ENCODE data around the gene CENPT.

Gene CENPT

DNA sequence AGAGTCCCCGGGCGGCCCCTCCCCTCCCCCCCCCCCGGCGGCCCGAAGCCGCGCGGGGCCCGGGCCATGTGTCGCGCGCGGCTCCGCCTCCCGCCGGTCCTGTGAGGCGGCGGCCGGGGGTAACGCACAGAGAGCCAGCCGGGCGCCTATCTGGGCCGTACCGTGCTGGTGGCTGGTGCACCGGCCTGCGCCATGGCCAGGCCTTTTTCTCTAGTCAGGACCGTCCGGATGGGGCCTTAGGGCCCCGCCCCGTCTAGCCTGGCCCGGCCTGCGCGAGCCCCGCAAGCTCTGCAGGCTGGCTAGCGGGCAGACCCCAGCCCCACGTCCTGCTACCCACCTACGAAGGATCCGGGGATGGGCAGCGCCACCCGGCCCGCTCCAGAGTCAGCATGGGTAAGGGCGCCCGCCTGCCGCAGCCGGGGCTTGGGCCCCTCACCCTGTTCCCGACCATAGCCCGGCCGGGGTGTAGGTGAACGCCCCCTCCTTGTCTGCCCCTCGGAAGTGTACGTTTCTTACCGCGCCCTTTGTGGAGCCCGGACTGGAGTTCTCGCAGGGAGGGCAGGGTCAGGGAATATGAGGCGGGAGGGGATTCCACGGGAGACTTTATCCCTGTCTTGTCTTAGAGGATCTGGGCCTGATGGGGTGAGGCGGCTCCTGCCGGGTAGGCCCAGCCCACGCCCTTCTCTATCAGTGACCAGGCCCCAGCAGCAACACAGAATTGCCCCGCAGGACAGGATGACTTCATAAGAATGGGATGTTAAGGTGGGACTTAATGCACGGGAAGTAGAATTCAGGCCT lies at the start of gene CENPT:
Gene CENPT (minus strand): TSS at position 630 of the 798 bp plus-strand sequence. CDS start 13,834 bp downstream, outside the sequence.
- peak; percentile 32 for DNase-seq

DNA sequence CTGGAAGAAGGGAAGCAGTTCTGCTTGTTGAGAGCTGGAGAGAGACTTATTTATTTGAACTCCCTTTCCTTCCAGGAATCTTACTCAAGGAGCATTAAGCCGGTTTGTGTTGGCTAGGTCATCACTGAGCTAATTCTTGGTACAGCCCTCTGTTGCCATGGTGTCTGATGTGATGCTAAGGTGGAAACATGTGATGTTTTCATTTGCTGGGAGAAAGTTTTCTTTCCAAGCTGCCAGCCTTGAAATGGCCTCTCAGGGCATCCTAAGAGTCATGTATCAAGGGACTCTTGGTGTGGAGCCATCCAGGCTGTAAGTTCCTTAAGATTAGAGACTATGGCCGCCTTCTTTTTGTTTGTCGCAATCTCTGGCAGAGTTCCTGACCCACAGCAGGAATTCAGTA lies 49.7 kb upstream of the CENPT start:
- no peak for DNase-seq

GRCh38 chr16:67893743-67894399 lies 46.4 kb upstream of the CENPT start:
- DNase-seq: no peak

GRCh38 chr16:67892899-67893742 lies 45.6 kb upstream of the CENPT start, which contains the start of gene PSKH1:
TSS of gene PSKH1 (plus strand) at chr16:67893254. CDS start at chr16:67908750, 15,496 bp downstream.
- DNase-seq: peak; percentile 96

DNA sequence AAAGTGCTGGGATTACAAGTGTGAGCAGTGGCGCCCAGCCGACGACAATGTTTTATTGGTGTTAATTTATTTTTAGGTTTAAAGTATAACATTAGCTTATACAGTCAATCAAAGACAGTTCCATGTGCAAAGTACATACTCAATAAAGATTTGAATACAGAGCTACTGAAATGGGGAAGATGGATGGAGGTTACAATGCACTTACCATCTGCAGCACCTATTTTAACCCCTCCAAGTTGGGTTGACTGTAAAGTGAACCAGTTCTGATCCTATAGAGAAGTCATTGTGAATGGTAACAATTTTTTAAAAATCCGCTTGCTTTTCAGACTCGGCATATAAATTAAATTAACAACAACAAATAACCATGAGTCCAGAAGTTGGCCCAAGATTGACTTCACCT lies 44.9 kb upstream of the CENPT start:
- DNase-seq: no peak

GRCh38 chr16:67888331-67888730 lies 40.8 kb upstream of the CENPT start:
- no peak for DNase-seq

DNA sequence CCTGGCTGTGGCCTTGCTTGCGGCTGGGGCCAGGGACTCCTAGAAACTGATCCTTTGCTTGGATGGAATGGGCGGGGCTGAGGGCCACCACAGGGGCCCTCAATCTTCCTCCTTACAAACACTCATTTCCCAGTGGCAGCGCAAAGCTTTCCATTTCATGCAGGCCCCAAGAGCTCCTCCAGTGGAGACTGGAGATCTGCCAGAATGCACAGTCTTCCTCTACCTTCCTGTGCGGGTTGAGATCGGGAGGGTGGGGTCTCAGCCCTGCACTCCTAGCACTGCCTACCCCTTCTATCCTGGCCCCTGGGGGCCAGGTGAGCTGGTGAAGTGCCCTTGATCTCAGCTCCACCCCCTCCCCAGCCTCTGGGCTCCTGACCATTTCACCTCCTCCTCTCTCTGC lies 38.9 kb upstream of the CENPT start:
- no peak for DNase-seq

GRCh38 chr16:67885976-67886375 lies 38.5 kb upstream of the CENPT start:
- DNase-seq: no peak

DNA sequence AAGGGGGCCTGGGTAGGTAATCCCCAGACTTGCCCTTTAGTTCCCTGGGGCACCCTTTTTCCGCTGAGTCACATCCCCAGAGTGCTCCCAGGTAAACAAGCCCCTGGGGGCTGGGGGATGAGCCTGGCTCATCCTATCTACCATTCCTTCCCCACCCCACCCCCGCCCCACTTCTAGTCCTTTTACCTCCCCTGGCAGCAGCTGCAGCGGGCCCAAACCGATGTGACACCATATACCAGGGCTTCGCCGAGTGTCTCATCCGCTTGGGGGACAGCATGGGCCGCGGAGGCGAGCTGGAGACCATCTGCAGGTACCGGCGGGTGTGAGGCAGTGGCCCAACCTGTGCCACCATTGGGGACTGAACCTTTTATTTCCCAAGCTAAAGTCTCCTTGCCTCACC lies 38.1 kb upstream of the CENPT start:
- no peak for DNase-seq

DNA sequence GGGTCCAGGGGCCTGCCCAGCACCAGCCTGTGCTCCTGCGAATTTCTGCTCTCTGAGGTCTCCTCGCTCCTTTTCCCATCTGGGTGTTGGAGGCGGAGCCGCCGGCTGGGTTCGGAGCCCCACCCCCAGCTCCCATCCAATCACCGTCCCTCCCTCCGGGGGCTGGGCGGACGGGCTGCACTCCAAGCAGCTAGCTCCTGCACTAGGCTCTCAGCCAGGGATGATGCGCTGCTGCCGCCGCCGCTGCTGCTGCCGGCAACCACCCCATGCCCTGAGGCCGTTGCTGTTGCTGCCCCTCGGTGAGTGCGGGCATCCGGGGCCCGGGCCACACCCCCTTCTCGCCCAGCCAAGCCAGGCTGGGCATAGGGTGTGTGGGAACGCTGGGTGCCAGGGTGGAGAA lies 37.2 kb upstream of the CENPT start, which contains the start of gene NRN1L:
Gene NRN1L (plus strand): TSS at position 202 of the 400 bp plus-strand sequence. CDS start 19 bp downstream, at position 221.
- no peak for DNase-seq

DNA sequence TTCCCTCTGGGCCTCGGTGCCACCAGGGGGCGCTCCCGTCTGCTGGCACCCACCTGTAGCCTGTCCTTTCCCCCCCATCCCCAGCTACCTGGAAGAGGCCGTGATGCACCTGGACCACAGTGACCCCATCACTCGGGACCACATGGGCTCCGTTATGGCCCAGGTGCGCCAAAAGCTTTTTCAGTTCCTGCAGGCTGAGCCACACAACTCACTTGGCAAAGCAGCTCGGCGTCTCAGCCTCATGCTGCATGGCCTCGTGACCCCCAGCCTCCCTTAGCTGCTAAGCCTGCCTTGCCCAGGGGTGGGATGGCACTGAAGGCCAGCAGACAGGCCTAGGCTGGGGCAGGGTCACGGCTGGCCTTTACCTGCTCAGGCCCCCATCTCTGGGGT lies 36.4 kb upstream of the CENPT start:
- DNase-seq: peak; percentile 87

DNA sequence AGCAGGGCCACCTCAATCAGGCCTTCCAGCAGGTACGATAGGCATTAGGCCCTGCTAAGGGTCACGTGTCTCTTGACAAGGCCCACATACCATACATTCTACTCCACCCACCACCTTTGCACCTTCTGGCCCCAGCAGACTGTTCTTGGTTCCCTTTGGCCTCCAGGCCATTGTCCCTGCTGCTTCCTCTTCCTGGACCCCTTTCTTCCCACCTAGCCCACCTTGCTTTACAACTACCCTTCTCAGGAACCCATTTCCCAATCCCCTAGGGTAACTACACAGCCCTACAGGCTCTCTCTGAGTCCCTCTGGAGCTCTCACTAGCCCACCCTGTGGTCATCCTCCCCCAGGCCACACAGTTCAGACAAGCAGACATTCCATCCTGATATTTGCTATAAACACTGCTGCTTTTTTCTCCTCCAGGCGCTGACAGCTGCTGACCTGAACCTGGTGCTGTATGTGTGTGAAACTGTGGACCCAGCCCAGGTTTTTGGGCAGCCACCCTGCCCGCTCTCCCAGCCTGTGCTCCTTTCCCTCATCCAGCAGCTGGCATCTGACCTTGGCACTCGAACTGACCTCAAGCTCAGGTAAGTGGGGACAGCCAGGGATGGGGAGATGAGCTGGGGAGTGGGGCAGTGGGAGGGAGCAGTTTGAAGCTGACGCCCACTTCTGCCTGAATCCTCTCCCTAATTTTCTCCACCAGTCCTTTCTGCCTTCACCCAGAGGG lies 35.8 kb upstream of the CENPT start:
- no peak for DNase-seq

DNA sequence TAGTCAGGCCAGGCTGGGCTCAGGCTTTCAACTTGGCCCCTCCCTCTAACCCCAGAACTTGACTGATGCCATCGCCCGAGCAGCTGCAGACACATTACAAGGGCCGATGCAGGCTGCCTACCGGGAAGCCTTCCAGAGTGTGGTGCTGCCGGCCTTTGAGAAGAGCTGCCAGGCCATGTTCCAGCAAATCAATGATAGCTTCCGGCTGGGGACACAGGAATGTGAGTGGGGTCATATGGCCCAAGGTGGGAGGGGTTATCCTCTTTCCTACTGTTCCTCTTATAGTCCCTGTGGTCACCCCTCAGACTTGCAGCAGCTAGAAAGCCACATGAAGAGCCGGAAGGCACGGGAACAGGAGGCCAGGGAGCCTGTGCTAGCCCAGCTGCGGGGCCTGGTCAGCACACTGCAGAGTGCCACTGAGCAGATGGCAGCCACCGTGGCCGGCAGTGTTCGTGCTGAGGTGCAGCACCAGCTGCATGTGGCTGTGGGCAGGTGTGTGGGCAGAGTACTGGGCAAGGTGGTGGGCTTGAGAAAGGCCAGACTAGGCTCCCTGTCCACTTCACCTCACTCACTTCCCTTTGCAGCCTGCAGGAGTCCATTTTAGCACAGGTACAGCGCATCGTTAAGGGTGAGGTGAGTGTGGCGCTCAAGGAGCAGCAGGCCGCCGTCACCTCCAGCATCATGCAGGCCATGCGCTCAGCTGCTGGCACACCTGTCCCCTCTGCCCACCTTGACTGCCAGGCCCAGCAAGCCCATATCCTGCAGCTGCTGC lies 35.1 kb upstream of the CENPT start:
- no peak for DNase-seq

DNA sequence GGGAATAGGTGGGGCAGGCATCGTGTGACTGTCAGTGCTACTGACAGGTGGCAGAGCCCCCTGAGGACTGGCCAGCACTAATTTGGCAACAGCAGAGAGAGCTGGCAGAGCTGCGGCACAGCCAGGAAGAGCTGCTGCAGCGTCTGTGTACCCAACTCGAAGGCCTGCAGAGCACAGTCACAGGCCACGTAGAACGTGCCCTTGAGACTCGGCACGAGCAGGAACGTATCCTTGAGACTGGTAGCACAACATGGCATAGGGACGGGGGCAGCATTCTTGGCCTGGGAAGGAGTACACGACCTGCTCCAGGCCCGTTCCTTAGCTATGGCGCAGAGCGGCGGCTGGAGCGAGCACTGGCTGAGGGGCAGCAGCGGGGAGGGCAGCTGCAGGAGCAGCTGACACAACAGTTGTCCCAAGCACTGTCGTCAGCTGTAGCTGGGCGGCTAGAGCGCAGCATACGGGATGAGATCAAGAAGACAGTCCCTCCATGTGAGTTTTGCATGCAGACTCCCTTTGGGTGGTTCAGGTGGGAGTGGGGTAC lies 34.2 kb upstream of the CENPT start:
- no peak for DNase-seq

GRCh38 chr16:67880584-67880983 lies 33.1 kb upstream of the CENPT start:
- no peak for DNase-seq

DNA sequence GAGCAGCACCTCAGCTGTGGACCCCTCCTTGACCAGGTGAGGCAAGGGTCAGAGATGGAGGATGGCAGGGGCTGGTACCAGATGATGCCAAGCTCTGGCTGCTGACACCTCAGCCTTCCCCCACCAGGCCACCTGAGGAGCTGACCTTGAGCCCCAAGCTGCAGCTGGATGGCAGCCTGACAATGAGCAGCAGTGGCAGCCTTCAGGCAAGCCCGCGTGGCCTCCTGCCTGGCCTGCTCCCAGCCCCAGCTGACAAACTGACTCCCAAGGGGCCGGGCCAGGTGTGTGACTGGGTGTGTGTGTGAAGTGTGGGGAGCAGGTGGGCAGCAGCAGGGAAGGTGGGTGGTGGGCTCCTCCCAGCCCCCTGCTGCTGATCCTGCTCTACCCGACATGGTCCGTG lies 32.4 kb upstream of the CENPT start:
- DNase-seq: no peak

DNA sequence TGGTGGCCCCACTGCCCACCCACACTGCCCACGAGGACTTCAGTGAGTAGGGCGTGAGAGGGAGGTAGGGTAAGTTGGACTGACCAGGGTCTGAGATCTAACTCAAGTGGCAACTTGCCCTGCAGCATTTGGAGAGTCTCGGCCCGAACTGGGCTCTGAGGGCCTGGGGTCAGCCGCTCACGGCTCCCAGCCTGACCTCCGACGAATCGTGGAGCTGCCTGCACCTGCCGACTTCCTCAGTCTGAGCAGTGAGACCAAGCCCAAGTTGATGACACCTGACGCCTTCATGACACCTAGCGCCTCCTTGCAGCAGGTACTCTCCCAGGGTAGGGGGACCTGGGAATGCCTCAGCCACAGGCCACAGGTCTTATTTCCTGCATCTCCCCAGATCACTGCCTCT lies 32.0 kb upstream of the CENPT start:
- no peak for DNase-seq

DNA sequence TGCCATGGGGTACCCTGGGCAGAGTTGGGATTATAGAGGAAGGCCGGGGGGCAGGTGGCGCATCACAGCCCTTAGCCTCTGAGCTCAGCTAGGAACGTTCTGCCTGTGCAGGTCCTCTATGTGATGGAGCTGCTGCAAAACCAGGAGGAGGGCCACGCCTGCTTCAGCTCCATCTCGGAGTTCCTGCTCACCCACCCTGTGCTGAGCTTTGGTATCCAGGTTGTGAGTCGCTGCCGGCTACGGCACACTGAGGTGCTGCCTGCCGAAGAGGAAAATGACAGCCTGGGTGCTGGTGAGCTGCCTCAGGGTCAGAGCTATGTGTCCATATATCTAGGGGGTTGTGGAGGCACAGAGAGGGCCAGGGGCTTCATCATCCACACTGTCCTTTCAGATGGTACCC lies 31.4 kb upstream of the CENPT start:
- DNase-seq: no peak

DNA sequence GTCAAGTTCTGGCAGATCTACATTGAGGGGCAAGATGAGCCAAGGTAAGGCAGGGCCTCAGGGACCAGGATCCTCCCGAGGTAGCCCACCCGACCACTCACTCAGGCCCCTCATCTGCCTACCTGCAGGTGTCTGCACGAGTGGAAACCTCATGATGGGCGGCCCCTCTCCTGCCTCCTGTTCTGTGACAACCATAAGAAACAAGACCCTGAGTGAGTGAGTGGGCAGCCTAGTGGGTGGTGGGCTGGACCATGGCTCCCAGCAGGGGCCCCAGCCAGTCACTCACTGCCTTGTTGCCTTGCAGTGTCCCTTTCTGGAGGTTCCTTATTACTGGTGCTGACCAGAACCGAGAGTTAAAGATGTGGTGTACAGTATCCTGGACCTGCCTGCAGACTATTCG lies 30.7 kb upstream of the CENPT start:
- DNase-seq: no peak

DNA sequence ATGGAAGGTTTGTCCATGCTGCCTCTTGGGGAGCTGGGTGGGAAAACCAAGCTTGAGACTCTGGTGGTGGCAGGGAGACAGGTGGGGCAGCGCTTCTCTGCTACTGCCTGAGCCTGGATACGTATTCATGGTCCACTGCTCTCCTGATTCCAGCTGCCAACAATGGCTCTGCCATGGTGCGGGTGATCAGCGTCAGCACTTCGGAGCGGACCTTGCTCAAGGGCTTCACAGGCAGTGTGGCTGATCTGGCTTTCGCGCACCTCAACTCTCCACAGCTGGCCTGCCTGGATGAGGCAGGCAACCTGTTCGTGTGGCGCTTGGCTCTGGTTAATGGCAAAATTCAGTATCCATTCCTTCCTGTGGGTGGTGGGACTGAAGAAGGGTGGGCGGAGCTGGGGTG lies 29.6 kb upstream of the CENPT start:
- no peak for DNase-seq

DNA sequence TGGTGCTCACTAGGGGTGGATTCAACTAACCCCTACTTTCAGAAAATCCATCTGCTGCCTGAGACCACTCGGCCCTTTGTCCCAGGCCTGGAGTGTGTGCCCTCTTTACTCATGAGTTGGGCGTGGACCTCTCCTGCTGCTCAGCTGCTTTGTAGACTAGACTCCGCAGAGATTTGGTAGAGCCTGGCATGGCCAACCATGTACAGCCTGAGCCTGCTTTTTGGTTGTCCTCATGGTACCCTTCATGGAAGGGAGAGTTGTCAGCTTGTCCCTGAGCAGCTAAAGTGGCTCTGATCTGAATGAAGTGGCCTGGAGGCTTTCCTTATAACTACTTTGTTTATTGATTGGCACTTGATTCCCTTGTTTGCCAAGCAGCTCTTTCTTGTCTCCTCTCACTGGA lies 26.9 kb upstream of the CENPT start:
- no peak for DNase-seq

All from stimulated activated CD8-positive, alpha-beta memory T cell treated with anti-CD3 and anti-CD28 coated beads, Interleukin-4, amount 100 ng/mL, for 48 hours (primary cell).